HEK293 (cell line): ENCODE results near the gene UBTD1.

Experiments used
- CTCF ChIA-PET: fragments of 350-600 bp; formaldehyde crosslinking; extraction: SDS; loops from one replicate; lab custom pipeline; 2021; ENCODE audit warnings: antibody characterized with exemption; lab: Yijun Ruan, JAX
- POLR2A ChIA-PET: fragments of 300-600 bp; formaldehyde crosslinking; extraction: SDS; loops from one replicate; lab custom pipeline; 2020; ENCODE audit warnings: antibody characterized with exemption, inconsistent platforms; lab: Yijun Ruan, JAX
- H3K27ac ChIP-seq: fragments of 200-500 bp; sonication (Bioruptor generic); 2 replicates; pipeline ENCODE4 v1.5.1; 2014; ENCODE audit warnings: low read depth, low read length, control low read depth, inconsistent platforms; ENCODE audit errors: extremely low read depth
- H3K36me3 ChIP-seq, 2 experiments: fragments of 200-500 bp in 1 of 2; sonication (Bioruptor generic) in 1 of 2; 1 replicate in 1 of 2; 2 replicates in 1 of 2; pipeline ENCODE4 v1.5.1; 2014 to 2017; ENCODE audit warnings: inconsistent platforms in 2 of 2, low read length in 2 of 2; ENCODE audit not compliant: control insufficient read depth in 2 of 2, insufficient read depth in 1 of 2
- H3K4me1 ChIP-seq: fragments of 200-500 bp; sonication (Bioruptor generic); 2 replicates; pipeline ENCODE4 v1.5.1; 2014; ENCODE audit warnings: mild to moderate bottlenecking, low read length, inconsistent platforms; ENCODE audit not compliant: control insufficient read depth, insufficient read depth
- H3K4me3 ChIP-seq: 2 replicates; pipeline ENCODE4 v1.5.1; 2011; ENCODE audit warnings: low read depth, mild to moderate bottlenecking, control low read depth, low read length, moderate library complexity
- H3K9me3 ChIP-seq: fragments of 200-500 bp; sonication (Bioruptor generic); 2 replicates; pipeline ENCODE4 v1.5.1; 2014; ENCODE audit warnings: low read depth, low read length, inconsistent platforms; ENCODE audit not compliant: control insufficient read depth, insufficient read depth
- GLI4 ChIP-seq: fragments of 450-650 bp; formaldehyde crosslinking; IDR thresholded peaks from 2 replicates; pipeline ENCODE4 v1.5.1; 2016; ENCODE audit warnings: missing biosample characterization, missing genetic modification characterization
- GLIS2 ChIP-seq: fragments of 450-650 bp; formaldehyde crosslinking; IDR thresholded peaks from 2 replicates; pipeline ENCODE4 v1.5.1; 2016; ENCODE audit warnings: missing biosample characterization, missing genetic modification characterization
- KLF8 ChIP-seq: fragments of 450-650 bp; formaldehyde crosslinking; IDR thresholded peaks from 2 replicates; pipeline ENCODE4 v1.5.1; 2016; ENCODE audit warnings: missing biosample characterization, missing genetic modification characterization
- ZBTB49 ChIP-seq: fragments of 450-650 bp; formaldehyde crosslinking; IDR thresholded peaks from 2 replicates; pipeline ENCODE4 v1.5.1; 2016; ENCODE audit warnings: missing biosample characterization, missing genetic modification characterization, low read depth
- ZNF24 ChIP-seq: fragments of 450-650 bp; formaldehyde crosslinking; IDR thresholded peaks from 2 replicates; pipeline ENCODE4 v1.5.1; 2016; ENCODE audit warnings: missing biosample characterization, missing genetic modification characterization
- ZNF362 ChIP-seq: fragments of 450-650 bp; formaldehyde crosslinking; IDR thresholded peaks from 2 replicates; pipeline ENCODE4 v1.5.1; 2016; ENCODE audit warnings: missing biosample characterization, missing genetic modification characterization
- ZNF398 ChIP-seq: fragments of 450-650 bp; formaldehyde crosslinking; IDR thresholded peaks from 2 replicates; pipeline ENCODE4 v1.5.1; 2017; ENCODE audit warnings: missing biosample characterization, missing genetic modification characterization
- ZNF518A ChIP-seq: fragments of 450-650 bp; formaldehyde crosslinking; conservative IDR thresholded peaks from 2 replicates; pipeline ENCODE4 v1.5.1; 2016; ENCODE audit warnings: low read depth, missing biosample characterization, missing genetic modification characterization
- ZNF548 ChIP-seq: fragments of 450-650 bp; formaldehyde crosslinking; IDR thresholded peaks from 2 replicates; pipeline ENCODE4 v1.5.1; 2016; ENCODE audit warnings: missing biosample characterization, missing genetic modification characterization
- ZNF549 ChIP-seq: fragments of 450-650 bp; IDR thresholded peaks from 2 replicates; pipeline ENCODE4 v1.5.1; 2018; ENCODE audit warnings: missing biosample characterization, missing genetic modification characterization, mild to moderate bottlenecking, inconsistent platforms, moderate library complexity
- ZNF624 ChIP-seq: fragments of 450-650 bp; formaldehyde crosslinking; IDR thresholded peaks from 2 replicates; pipeline ENCODE4 v1.5.1; 2017; ENCODE audit warnings: missing biosample characterization, missing genetic modification characterization
- ZNF707 ChIP-seq: fragments of 450-650 bp; formaldehyde crosslinking; IDR thresholded peaks from 2 replicates; pipeline ENCODE4 v1.5.1; 2016; ENCODE audit warnings: missing biosample characterization, missing genetic modification characterization
- ZSCAN4 ChIP-seq: fragments of 450-650 bp; formaldehyde crosslinking; IDR thresholded peaks from 2 replicates; pipeline ENCODE4 v1.5.1; 2017; ENCODE audit warnings: missing biosample characterization, missing genetic modification characterization

The UBTD1 gene

GRCh38 chr10:97546456-97547270, 47.9 kb downstream of the UBTD1 start:
- no peak overlapping the region for H3K4me3 ChIP-seq
- peaks cover 14% of the 10 kb centered on the region; the same call in 1 of the 2 replicates for H3K4me1 ChIP-seq
- no peaks in the 10 kb centered on the region for H3K36me3 ChIP-seq
- TF ChIP-seq GLIS2 (tag by site-specific recombination) (no peak), KLF8 (no peak), ZNF518A (tag by site-specific recombination) (no peak), ZNF398 (tag by site-specific recombination) (no peak)
- ChIA-PET CTCF (interaction anchor here (0.7 to 4.1 kb wide), 4 partner anchors 11 to 83 kb away, joined by 3 to 24 read pairs (median 5); no protein-coding TSS in a partner anchor), POLR2A (interaction anchor here (1.2 kb wide), 1 partner anchor 48 kb away, joined by 3 read pairs; the partner anchor contains the start of gene UBTD1)
- H3K9me3 ChIP-seq = no peaks in the 10 kb centered on the region
- H3K27ac ChIP-seq = 0 out of 2 replicates have a peak overlapping the region, but pooled peaks have one; percentile 5

GRCh38 chr10:97547271-97547600, 48.5 kb downstream of the UBTD1 start:
- CTCF ChIA-PET = interaction anchor here (0.7 to 4.1 kb wide), 3 partner anchors 12 to 83 kb away, joined by 3 to 24 read pairs (median 6); no protein-coding TSS in a partner anchor
- no peak overlapping the region for H3K27ac ChIP-seq
- POLR2A ChIA-PET = interaction anchor here (1.2 kb wide), 1 partner anchor 49 kb away, joined by 3 read pairs; the partner anchor contains the start of gene UBTD1
- TF ChIP-seq ZNF624 (tag by site-specific recombination) (no peak), ZNF518A (tag by site-specific recombination) (no peak), ZNF362 (tag by site-specific recombination) (no peak), GLI4 (tag by site-specific recombination) (no peak), ZBTB49 (no peak), ZNF549 (tag by site-specific recombination) (no peak), ZNF24 (tag by site-specific recombination) (no peak), ZSCAN4 (tag by site-specific recombination) (no peak), ZNF548 (tag by site-specific recombination) (no peak), ZNF707 (no peak)

More at GRCh38 chr10:97547271-97547600, 48.5 kb downstream of the UBTD1 start:
- Histone ChIP-seq H3K4me3 (no peak overlapping the region), H3K9me3 (no peaks in the 10 kb centered on the region), H3K4me1 (peaks cover 14% of the 10 kb centered on the region; the same call in 1 of the 2 replicates), H3K36me3 (no peaks in the 10 kb centered on the region)
